Loucy (cell line): ENCODE measurements around the gene MAPT.

Experiments
- H2AFZ ChIP-seq: fragments of 200-600 bp; sonication (generic); 2 replicates; pipeline ENCODE4 v1.6.0; 2016; ENCODE audit warnings: antibody characterized with exemption, mild to moderate bottlenecking, low read length, moderate library complexity
- H3F3A ChIP-seq: fragments of 200-600 bp; 2 replicates; pipeline ENCODE4 v1.6.0; 2016; ENCODE audit warnings: antibody characterized with exemption, low read depth, mild to moderate bottlenecking
- H3K27me3 ChIP-seq: fragments of 200-600 bp; sonication (generic); 2 replicates; pipeline ENCODE4 v1.6.1; 2014; ENCODE audit warnings: low read length, mild to moderate bottlenecking; ENCODE audit not compliant: insufficient read depth, poor library complexity, severe bottlenecking
- H3K36me3 ChIP-seq: fragments of 200-600 bp; sonication (generic); 2 replicates; pipeline ENCODE4 v1.6.1; 2016; ENCODE audit warnings: low read length; ENCODE audit not compliant: insufficient read depth
- H3K4me1 ChIP-seq: fragments of 200-600 bp; sonication (generic); 2 replicates; pipeline ENCODE4 v1.5.1; 2014; ENCODE audit warnings: low read length, mild to moderate bottlenecking; ENCODE audit not compliant: insufficient read depth, poor library complexity, severe bottlenecking
- H3K4me2 ChIP-seq: fragments of 200-600 bp; sonication (generic); 2 replicates; pipeline ENCODE4 v1.6.0; 2014; ENCODE audit warnings: antibody characterized with exemption, low read length, low read depth, mild to moderate bottlenecking; ENCODE audit not compliant: poor library complexity, severe bottlenecking
- H3K4me3 ChIP-seq: fragments of 200-600 bp; sonication (generic); 2 replicates; pipeline ENCODE4 v1.5.1; 2014; ENCODE audit warnings: low read length, mild to moderate bottlenecking, mixed read lengths; ENCODE audit not compliant: poor library complexity, severe bottlenecking
- H3K79me2 ChIP-seq: fragments of 200-600 bp; sonication (generic); 2 replicates; pipeline ENCODE4 v1.6.1; 2014; ENCODE audit warnings: low read length; ENCODE audit not compliant: insufficient read depth
- H3K9ac ChIP-seq: fragments of 200-600 bp; sonication (generic); 2 replicates; pipeline ENCODE4 v1.6.0; 2014; ENCODE audit warnings: mild to moderate bottlenecking, low read depth, low read length, moderate library complexity; ENCODE audit not compliant: poor library complexity, severe bottlenecking
- H3K9me2 ChIP-seq: fragments of 200-600 bp; sonication (generic); replicated peaks from 2 replicates; pipeline ENCODE4 v1.6.1; 2016; ENCODE audit warnings: low read depth, low read length, mixed read lengths
- H3K9me3 ChIP-seq: fragments of 200-600 bp; sonication (generic); 2 replicates; pipeline ENCODE4 v1.6.1; 2014; ENCODE audit warnings: mild to moderate bottlenecking, antibody characterized with exemption, low read length, low read depth; ENCODE audit not compliant: insufficient read depth
- H4K20me1 ChIP-seq: fragments of 200-600 bp; sonication (generic); 2 replicates; pipeline ENCODE4 v1.6.0; 2014; ENCODE audit warnings: antibody characterized with exemption, low read length, mild to moderate bottlenecking; ENCODE audit not compliant: insufficient read depth, poor library complexity, severe bottlenecking
- EZH2phosphoT487 ChIP-seq: fragments of 200-600 bp; IDR thresholded peaks from 2 replicates; pipeline ENCODE4 v1.6.1; 2018; ENCODE audit warnings: antibody characterized with exemption, mild to moderate bottlenecking, moderate library complexity, borderline replicate concordance
- TF ChIP-seq, protein P1 (sequence below): fragments of 200-600 bp; sonication (generic); conservative IDR thresholded peaks from 2 replicates; pipeline ENCODE4 v1.5.1; 2014; ENCODE audit warnings: mild to moderate bottlenecking, antibody characterized with exemption, low read length

Gene MAPT

DNA sequence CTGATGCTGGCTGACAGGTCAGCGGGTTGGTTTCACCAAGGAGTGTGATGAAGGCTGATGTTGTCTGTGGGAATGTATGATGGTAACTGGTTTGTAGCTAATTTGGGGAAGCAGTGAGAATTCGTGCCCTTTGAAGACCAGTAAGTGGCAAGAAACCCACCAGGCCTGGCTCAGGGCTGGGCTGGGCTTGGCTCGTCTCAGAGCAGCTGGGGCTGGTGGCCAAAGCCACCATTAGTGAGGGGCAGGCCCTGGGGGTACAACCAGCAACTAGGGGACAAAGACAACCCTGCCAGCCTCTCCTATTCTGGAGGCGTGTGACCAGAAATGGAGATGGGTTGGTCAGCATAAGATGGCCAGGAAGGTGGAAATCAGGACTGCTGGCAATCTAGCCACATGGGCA, 91.7 kb downstream of the MAPT start:
- no peaks in the 10 kb centered on the region for H3K9me2 ChIP-seq
- no peaks in the 10 kb centered on the region for H3K9me3 ChIP-seq
- H3K4me1 ChIP-seq, result no peaks in the 10 kb centered on the region
- TF ChIP-seq EZH2phosphoT487, result no peak
- TF ChIP-seq, protein P1, sequence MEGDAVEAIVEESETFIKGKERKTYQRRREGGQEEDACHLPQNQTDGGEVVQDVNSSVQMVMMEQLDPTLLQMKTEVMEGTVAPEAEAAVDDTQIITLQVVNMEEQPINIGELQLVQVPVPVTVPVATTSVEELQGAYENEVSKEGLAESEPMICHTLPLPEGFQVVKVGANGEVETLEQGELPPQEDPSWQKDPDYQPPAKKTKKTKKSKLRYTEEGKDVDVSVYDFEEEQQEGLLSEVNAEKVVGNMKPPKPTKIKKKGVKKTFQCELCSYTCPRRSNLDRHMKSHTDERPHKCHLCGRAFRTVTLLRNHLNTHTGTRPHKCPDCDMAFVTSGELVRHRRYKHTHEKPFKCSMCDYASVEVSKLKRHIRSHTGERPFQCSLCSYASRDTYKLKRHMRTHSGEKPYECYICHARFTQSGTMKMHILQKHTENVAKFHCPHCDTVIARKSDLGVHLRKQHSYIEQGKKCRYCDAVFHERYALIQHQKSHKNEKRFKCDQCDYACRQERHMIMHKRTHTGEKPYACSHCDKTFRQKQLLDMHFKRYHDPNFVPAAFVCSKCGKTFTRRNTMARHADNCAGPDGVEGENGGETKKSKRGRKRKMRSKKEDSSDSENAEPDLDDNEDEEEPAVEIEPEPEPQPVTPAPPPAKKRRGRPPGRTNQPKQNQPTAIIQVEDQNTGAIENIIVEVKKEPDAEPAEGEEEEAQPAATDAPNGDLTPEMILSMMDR, result no peak
- H2AFZ ChIP-seq, result no peak overlapping the region
- no peaks in the 10 kb centered on the region for H3K79me2 ChIP-seq
- H3K4me2 ChIP-seq, result no peak overlapping the region
- H4K20me1 ChIP-seq, result no peaks in the 10 kb centered on the region
- no peak overlapping the region for H3K9ac ChIP-seq
- no peak overlapping the region for H3K4me3 ChIP-seq
- no peaks in the 10 kb centered on the region for H3K27me3 ChIP-seq
- H3K36me3 ChIP-seq, result no peaks in the 10 kb centered on the region
- no peaks in the 10 kb centered on the region for H3F3A ChIP-seq

GRCh38 chr17:45987706-45988105, 93.4 kb downstream of the MAPT start:
- Histone ChIP-seq H3K4me2 (no peak overlapping the region), H3K27me3 (no peaks in the 10 kb centered on the region), H3K79me2 (no peaks in the 10 kb centered on the region), H4K20me1 (no peaks in the 10 kb centered on the region), H3K9me3 (no peaks in the 10 kb centered on the region), H3K9me2 (no peaks in the 10 kb centered on the region), H3K9ac (no peak overlapping the region), H3F3A (no peaks in the 10 kb centered on the region), H3K4me1 (no peaks in the 10 kb centered on the region), H3K4me3 (no peak overlapping the region), H2AFZ (no peak overlapping the region), H3K36me3 (no peaks in the 10 kb centered on the region)
- no peak for TF ChIP-seq EZH2phosphoT487
- TF ChIP-seq, protein P1, result no peak

DNA sequence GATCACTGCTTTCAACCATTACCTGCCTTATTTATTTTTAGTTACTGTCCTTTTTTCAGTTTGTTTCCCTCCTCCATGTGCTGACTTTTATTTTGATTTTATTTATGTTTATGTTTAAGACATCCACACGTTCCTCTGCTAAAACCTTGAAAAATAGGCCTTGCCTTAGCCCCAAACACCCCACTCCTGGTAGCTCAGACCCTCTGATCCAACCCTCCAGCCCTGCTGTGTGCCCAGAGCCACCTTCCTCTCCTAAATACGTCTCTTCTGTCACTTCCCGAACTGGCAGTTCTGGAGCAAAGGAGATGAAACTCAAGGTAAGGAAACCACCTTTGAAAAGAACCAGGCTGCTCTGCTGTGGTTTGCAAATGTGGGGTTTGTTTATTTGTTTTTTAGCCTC, 95.4 kb downstream of the MAPT start:
- H3K79me2 ChIP-seq, result no peaks in the 10 kb centered on the region
- no peaks in the 10 kb centered on the region for H3K36me3 ChIP-seq
- TF ChIP-seq, protein P1, result no peak
- TF ChIP-seq EZH2phosphoT487, result no peak
- H3K9ac ChIP-seq, result no peak overlapping the region
- H3K4me3 ChIP-seq, result no peak overlapping the region
- H3K4me2 ChIP-seq, result no peak overlapping the region
- H3K9me3 ChIP-seq, result no peaks in the 10 kb centered on the region
- no peaks in the 10 kb centered on the region for H4K20me1 ChIP-seq
- no peaks in the 10 kb centered on the region for H3K27me3 ChIP-seq
- H3F3A ChIP-seq, result no peaks in the 10 kb centered on the region
- H2AFZ ChIP-seq, result no peak overlapping the region
- H3K4me1 ChIP-seq, result no peaks in the 10 kb centered on the region
- H3K9me2 ChIP-seq, result no peaks in the 10 kb centered on the region
